Left kidney (tissue), 2 donors: ENCODE data around the gene USHBP1. TPM values are rescaled to one million over a fixed set of nuclear protein-coding genes. Genes with fewer than 3 reads are reported as not detected.
A peak's percentile ranks its signal among the peaks of the same experiment; 100 is the strongest.
"Not testable (repeated sequence)": the region's sequence is repeated elsewhere in the genome, so short reads cannot be mapped to it uniquely, and the experiment has no call there.

Source experiments
- DNase-seq: peaks from one replicate; pipeline ENCODE4 v3.0.0-alpha.2; 2013
- polyA plus RNA-seq: library from polyadenylated mRNA; unstranded; fragments of 120-200 nt; gene quantifications from one replicate; pipeline ENCODE4 v1.2.1, GENCODE V29; 2013; ENCODE audit not compliant: insufficient read length

Gene USHBP1
- polyA plus RNA-seq, 1 donor, result 5.4 TPM

DNA sequence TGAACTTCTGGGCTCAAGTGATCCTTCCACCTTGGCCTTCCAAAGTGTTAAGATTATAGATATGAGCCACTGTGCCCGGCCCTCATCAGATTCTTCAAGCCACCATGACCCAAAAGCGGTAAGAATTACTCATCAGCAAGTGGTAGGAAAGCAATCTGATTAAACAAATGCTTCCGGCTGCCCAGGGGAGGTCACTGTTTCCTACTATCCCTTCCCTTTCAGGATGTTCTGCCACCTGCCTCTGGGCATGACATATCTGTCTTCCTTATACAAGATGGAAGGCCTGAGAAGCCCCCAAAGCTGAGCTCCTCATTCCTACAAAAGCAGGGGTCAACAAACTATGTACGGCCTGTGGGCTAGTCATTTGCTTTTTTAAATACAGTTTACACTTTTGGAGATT, 31.7 kb upstream of the USHBP1 start:
- DNase-seq, result no peak

DNA sequence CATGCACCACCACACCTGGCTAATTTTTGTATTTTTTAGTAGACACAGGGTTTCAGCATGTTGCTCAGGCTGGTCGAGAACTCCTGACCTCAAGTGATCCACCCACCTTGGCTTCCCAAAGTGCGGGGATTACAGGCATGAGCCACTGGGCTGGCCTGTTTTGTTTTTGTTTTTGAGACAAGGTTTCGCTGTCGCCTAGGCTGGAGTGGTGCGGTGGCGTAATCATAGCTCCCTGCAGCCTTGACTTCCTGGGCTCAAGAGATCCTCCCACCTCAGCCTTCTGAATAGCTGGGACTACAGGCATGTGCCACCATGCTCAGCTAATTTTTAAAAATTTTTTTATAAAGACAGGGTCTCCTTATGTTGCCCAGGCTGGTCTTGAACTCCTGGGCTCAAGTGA, 31.0 kb upstream of the USHBP1 start:
- DNase-seq, result not testable (repeated sequence)

DNA sequence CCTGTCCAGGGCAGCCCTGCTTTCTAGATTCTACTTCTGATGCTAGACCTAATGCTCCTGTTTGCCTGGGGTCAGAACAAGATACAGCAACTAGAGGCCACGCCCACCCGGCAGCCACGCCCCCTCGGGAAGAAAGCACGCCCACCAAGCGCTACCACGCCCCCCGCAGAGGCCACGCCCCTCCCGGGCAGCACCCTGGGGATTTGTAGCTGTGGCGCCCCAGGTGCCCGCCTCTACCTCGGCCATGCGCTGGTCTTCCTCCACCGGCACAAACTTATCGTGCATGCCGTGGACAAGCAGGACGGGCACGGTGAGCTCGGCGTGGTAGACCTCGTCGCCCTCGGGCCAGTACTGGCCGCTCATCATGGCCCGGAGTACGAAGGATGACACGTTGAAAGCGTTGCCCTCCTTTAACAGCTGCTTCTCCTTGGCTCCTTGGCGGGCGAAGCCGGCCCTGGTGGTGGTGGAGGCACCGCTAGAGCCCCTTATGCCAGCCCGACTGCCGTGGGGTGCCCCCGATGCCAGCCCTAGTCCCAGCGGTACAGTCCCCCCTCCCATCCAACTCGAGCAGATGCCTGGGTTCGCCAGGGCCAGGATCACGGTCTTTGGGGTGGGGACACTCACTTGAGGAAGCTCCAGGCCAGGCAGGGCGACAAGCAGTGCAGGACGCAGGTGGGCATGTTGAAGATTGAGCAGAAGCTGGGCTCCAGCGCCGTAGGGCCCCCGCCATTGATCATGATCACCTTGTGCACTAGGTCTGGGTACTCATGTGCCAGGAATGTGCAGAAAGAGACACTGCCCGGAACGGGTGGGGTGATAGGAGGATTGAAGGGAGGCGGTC, 29.7 kb upstream of the USHBP1 start:
- no peak for DNase-seq

DNA sequence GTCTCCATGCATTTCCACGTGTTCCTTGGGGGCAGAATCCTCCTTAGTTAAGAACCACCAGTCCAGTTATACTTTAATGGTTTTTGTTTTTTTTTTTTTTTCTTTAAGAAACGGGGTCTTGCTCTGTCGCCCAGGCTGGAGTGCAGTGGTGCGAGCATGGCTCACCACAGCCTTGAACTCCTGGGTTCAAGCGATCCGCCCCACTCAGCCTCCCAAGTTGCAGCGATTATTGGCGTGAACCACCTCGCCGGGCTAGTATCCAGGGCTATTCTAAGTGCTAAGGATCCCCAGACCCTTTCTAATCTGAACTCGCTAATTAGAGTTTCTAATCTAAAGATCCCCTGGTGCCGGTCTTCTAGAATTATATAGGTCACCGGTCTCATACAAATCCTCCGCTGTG, 29.1 kb upstream of the USHBP1 start:
- DNase-seq, result no peak

DNA sequence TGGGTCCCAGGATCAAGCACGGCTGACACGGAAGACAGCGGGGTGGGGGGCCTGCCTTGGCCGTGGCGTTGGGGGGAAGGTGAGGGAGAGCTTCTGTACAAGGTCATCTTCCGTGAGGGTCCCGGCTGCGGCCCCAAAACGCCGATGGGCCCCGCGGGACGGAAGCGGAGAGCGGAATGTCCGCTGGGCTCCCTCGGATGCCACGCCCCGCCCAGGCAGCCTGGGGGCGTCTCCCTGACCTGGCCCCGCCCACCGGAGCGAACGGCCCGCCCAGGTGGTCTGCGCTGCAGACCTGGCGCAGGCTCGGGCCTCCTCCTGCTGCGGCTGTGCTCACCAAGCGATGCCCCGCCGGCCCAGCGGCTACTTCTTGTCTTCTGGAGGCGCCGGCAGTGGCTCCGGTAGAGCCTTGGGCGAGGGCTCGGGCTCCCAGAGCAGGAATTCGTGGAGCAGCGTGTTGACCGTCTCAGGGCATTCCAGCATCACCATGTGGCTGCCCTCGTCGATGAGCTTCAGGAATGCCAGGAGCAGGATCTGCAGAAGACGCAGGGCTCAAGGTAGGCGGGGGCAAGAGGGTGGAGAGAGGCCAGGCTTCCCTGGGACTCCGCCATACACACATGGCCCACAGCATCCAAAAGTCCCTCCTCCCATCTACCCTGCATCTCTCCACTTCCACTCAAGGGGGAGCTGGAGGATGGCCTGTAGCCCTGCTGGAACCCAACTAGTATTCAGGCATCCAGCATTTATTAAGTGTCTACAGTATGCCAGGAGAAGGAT, 27.9 kb upstream of the USHBP1 start:
- peak; percentile 71 for DNase-seq

DNA sequence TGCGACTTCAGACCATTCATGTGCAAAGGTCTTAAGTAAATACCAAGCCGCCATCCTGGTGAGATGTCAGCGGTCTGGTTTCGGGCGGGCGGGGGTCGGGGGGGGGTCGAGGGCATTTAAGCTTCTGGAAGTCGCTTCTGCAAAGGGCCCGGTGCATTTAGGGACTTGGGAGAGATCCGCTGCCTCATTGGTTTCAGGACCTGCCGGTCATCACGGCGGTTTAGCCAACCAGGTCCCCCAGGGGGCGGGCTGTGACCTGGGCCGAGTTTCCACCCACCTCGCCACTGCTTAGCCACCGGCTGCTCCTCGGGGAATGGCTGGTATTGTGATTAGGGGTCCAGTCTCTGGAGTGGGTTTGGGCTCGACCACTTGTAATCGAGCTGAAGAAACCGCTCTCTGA, 24.9 kb upstream of the USHBP1 start:
- peak; percentile 77 for DNase-seq

DNA sequence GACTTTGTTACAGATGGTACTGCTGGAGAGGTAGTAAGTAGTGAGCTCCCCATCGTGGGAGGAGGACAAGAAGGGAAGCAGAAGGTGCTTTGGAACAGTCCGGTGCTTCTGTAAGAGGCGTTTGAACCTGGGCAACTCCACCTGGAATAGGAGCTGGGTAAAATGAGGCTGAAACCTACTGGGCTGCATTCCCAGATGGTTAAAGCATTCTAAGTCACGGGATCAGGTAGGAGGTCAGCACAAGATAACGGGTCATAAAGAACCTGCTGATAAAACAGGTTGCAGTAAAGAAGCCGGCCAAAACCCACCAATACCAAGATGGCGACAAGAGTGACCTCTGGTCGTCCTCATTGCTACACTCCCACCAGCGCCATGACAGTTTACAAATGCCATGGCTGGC, 22.2 kb upstream of the USHBP1 start:
- no peak for DNase-seq

DNA sequence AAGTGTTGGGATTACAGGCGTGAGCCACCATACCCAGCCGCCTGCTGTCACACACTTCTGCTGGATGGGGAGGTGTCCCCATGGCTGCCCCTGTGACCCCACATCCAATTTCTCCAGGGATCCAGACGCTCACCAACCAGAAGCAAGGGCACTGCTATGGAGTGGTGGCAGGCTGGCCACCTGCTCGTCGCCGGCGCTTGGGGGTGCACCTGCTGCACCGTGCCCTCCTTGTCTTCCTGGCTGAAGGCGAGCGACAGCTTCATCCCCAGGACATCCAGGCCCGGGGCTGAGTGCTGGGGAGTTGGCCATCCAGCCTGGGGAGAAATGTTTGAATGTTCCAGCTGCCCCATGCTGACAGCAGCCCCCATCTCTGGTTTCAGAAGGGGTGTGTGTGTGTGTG, 21.7 kb upstream of the USHBP1 start:
- DNase-seq, result no peak

DNA sequence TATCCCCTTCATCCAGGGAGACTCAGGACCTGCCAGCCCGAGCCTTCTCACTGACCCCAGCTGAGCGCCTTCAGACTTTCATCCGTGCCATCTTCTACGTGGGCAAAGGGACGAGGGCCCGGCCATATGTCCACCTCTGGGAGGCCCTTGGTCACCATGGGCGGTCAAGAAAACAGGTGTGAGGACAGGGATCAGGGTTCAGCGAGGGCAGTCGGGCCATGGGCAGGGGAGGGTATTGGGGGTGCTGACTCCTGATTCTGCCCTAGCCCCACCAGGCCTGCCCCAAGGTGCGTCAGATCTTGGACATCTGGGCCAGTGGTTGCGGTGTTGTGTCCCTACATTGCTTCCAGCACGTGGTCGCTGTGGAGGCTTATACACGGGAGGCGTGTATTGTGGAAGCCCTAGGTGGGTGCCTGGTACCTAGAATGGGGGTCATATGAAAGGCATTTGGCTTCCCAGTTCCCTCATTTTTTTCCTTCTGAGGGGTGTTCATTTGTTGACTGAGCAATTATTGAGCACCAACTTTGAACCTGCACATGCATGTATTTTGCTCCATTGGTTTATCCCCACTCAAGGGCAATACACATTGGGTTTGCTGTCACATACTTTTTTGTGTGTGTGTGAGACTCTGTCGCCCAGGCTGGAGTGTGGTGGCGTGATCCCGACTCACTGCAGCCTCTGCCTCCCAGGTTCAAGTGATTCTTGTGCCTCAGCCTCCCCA, 21.0 kb upstream of the USHBP1 start:
- no peak for DNase-seq

DNA sequence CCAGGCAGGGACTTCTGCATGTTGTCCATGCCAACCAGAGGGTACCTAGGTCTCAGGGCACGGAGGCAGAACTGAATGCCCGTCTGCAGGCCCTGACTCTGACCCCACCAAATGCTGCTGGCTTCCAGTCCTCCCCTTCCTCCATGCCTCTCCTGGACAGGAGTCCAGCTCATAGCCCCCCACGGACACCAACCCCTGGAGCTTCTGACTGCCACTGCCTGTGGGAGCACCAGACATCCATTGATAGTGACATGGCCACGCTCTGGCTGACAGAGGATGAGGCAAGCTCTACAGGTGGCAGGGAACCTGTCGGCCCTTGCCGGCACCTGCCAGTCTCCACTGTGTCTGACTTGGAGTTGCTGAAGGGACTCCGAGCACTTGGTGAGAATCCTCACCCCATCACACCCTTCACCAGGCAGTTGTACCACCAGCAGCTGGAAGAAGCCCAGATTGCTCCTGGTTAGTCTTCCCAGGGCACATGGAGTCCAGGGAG, 19.0 kb upstream of the USHBP1 start:
- no peak for DNase-seq

DNA sequence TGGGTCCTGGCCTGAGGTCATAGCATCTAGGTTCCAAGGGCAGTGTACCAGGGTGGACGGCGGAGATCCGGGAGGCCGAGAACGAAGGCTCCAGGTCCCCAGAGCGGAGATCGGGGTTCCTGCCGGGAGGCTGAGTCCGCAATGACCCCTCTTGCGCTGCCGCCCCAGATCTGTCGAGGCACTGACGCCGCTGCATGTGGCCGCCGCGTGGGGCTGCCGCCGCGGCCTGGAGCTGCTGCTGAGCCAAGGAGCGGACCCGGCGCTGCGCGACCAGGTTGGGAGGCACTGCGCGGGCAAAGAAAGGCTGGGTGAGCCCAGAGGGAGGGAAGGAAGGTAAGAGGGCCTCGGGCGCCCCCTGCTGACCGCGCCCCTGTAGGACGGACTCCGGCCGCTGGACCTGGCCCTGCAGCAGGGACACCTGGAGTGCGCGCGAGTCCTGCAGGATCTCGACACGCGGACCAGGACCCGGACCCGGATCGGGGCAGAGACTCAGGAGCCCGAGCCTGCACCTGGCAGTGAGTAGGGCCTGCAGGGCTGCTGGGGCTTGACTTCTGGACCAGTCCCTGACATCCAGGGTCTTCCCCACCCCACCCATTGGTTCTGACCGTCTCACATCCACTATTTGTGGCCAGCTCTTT, 18.1 kb upstream of the USHBP1 start:
- DNase-seq, result peak; percentile 76

DNA sequence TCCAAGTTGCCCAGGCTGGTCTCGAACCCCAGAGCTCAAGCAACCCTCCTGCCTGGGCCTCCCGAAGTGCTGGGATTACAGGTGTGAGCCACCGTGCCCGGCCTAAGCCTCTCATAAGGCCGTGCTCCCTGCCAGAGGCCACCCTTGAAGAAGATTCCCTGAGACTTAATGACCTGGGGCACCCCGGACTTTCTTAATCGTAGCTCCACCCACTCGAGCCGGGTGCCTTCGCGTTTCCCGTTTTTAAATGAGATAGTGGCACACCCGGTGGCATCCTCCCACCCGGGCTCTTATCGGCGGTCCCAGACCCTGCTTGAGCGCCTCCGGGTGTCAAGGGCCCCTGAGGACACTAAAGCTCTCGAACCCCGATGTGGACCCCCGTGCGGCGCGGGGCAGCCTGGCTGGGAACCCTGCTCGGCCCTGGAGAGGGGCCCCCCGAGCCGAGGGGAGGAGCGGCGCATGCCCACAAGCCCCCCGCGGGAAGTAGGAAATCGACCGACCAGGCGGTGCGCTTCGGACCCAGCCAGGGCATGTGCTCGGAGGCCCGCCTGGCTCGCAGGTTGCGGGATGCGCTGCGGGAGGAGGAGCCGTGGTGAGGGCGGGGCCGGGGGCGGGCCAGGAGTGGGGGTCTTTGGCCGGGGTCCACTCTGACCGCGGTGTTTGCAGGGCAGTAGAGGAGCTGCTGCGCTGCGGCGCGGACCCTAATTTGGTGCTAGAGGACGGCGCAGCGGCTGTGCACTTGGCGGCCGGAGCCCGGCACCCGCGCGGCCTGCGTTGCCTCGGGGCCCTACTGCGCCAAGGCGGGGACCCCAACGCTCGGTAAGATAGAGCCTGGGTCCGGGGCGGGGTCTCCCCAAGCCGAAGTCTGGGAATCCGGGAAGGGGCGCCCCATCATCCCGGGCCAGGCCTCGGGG, 17.1 kb upstream of the USHBP1 start, which contains the start of gene ANKLE1:
TSS of gene ANKLE1 (plus strand) at position 511 of the 914 bp plus-strand sequence. CDS start at position 531, 20 bp downstream.
- DNase-seq, result no peak

DNA sequence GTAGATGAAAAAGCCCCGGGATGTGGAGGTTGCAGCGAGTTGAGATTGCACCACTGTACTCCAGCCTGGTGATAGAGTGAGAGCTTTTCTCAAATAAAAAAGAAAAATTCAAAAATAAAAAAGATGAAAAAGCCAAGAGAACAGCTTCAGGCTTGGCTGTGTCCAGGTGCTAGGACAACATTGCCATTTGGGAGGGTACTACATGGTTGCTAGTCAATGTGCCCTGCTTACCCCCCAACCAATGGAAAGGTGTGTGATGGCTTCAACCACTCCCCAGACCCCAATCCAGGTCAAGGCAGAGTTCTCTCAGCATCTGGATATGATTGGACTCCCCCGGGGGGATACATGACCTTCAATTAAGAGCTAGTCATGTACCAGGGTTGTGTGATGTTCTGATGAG, 14.9 kb upstream of the USHBP1 start:
- DNase-seq, result no peak

DNA sequence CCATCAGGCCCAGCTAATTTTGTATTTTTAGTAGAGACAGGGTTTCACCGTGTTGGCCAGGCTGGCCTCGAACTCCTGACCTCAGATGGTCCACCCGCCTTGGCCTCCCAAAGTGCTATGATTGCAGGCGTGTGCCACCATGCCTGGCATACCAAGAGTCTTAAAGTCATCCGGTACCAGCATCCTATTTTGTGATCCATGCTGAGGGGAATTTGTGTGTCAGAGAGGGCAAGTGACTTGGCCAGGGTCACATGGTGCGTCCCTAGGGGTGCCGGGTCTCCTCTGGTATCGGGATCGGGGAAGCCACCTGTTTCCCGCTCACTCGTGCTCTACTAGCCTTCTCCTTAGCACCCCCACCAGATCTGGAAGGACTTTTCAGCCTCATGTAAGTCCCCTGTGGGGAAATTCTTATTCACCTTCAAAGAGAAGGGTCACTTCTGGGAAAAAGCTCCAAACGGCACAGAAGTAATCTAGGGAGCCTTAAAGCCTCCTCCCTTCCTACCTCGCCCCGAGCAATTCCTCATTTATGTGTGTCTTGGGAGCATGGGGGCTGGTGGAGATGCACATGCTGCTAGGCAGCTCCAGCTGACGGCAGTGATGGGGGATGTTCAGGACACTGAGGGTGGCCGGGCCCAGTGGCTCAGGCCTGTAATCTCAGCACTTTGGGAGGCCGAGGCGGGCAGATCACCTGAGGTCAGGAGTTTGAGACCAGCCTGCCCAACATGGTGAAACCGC, 11.1 kb upstream of the USHBP1 start:
- no peak for DNase-seq

DNA sequence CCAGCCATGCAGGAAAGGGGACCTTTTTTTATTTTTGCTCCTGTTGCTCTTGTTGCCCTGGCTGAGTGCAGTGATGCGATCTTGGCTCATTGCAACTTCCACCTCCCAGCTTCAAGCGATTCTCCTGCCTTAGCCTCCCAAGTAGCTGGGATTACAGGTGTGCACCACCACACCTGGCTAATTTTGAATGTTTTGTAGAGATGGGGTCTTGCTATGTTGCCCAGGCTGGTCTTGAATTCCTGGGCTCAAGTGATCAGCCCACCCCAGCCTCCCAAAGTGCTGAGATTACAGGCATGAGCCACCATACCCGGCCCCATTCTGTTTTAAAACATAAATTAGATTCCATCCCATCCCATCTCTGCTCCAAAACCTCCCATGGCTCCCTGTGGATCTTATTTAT, 10.3 kb upstream of the USHBP1 start:
- not testable (repeated sequence) for DNase-seq

DNA sequence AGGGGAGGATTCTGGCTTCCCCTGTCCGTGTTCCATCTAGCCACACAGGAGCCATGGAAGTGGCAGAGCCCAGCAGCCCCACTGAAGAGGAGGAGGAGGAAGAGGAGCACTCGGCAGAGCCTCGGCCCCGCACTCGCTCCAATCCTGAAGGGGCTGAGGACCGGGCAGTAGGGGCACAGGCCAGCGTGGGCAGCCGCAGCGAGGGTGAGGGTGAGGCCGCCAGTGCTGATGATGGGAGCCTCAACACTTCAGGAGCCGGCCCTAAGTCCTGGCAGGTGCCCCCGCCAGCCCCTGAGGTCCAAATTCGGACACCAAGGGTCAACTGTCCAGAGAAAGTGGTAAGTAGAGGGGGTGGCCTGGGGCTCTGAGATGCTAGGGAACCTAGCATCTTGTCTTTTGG, 4.2 kb upstream of the USHBP1 start:
- DNase-seq, result no peak

DNA sequence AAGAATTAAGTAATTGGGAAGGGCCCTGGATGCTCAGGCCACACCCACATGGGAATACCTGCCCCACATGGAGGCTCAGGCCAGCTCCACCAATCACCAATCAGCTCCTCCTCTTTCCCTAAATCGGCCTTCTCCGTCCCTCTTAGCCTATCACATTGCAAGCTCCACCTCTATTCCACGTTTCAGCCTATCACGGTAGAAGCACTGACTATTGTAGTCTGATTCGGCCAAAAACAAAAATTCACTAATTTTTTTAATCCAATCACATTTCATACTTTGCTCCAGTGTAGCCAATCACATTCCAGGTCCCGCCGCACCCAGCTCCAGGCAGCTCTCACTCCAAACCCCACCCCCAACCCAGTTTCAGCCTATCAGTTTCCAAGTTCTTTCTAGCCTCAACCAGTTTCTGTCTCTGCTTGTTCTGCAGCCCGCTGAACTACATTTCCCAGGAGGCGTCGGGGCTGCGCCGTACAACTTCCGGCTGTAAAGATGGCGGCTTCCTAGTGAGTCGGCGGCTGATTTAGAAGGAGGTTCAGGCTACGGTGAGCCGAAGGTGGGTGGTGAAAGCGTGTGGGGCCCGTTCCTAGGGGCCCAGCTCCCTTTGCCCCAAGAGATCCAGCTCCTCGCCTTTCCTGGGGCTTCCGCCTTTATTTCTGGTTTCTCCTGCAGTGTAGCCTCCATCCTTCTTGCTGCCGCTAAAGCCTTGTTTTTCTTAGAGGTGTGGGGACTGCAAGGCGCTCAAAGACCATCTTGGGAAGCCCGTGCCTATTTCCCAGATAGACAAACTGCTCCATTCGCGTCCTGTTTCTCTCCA, 2.6 kb upstream of the USHBP1 start, which contains the start of gene BABAM1:
TSS of gene BABAM1 (plus strand) at position 469 of the 814 bp plus-strand sequence. CDS start 1,364 bp downstream, outside the sequence.
- peak; percentile 99 for DNase-seq

DNA sequence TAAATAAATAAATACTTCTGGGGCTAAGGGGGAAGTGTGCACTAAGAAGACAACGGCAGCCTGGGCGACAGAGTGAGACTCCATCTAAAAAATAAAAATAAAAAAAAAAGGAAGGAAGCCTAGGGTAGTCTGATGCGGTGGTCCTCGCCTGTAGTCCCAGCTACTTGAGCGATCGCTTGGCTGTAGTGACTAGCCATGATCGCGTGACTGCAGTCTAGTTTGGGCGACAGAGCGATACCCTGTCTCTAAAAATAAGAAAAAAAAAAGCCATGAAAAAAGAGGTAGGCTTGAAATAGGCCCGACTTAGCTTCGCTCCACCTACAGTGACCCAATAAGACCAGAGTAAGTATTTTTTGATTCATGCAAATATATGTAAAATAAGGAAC, 2.0 kb upstream of the USHBP1 start:
- no peak for DNase-seq

DNA sequence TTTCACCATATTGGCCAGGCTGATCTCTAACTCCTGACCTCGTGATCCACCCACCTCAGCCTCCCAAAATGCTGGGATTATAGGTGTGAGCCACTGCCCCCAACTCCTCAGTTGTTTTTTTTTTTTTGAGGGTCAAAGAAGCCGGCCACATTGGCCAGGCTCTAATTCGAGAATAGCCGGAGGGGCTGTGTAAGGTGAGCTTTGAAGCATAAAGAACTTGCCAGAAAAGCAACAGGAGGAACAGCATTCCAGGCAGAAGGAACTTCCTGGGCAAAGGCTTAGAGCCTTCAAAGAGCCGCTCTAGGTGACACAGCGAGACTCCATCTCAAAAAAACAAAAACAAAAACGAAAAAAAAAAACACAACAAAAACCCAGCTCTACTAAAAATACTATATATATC, 1.5 kb upstream of the USHBP1 start:
- no peak for DNase-seq
